Measurements from ENCODE around the gene ZMYND12.

DNA sequence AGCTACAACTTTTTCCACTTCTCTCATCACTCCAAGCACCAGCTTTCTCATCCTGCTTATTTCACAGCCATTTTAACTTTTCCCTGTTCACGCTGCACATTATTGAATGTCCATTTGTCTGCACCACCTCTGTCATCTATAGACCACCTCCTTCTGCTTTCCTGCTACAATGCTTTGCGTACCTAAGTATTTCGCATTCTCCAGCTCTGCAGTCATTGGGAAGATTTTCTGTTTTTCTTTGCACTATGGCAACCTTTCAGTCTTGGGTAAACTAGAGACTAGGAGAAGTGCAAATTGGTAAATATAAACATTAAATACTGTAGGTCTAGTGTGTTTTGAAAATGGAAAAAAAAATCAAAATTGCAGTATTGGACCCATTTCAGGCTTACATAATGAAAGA lies 8.1 kb upstream of the ZMYND12 start:
- TF ChIP-seq, protein P1, sequence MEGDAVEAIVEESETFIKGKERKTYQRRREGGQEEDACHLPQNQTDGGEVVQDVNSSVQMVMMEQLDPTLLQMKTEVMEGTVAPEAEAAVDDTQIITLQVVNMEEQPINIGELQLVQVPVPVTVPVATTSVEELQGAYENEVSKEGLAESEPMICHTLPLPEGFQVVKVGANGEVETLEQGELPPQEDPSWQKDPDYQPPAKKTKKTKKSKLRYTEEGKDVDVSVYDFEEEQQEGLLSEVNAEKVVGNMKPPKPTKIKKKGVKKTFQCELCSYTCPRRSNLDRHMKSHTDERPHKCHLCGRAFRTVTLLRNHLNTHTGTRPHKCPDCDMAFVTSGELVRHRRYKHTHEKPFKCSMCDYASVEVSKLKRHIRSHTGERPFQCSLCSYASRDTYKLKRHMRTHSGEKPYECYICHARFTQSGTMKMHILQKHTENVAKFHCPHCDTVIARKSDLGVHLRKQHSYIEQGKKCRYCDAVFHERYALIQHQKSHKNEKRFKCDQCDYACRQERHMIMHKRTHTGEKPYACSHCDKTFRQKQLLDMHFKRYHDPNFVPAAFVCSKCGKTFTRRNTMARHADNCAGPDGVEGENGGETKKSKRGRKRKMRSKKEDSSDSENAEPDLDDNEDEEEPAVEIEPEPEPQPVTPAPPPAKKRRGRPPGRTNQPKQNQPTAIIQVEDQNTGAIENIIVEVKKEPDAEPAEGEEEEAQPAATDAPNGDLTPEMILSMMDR (conservative IDR thresholded peaks at IDR 0.05 in 1 of 2, IDR thresholded peaks at IDR 0.05 in 1 of 2; ENCODE audit: low read depth in 1 of 2, low read length in 2 of 2), result no peak
- TF ChIP-seq EZH2 (IDR thresholded peaks at IDR 0.05; ENCODE audit: low read length, missing control alignments), result no peak
